ENCODE results near the gene PAQR4.
"Not testable (repeated sequence)": the region's sequence is repeated elsewhere in the genome, so short reads cannot be mapped to it uniquely, and the experiment has no call there.

Gene PAQR4

DNA sequence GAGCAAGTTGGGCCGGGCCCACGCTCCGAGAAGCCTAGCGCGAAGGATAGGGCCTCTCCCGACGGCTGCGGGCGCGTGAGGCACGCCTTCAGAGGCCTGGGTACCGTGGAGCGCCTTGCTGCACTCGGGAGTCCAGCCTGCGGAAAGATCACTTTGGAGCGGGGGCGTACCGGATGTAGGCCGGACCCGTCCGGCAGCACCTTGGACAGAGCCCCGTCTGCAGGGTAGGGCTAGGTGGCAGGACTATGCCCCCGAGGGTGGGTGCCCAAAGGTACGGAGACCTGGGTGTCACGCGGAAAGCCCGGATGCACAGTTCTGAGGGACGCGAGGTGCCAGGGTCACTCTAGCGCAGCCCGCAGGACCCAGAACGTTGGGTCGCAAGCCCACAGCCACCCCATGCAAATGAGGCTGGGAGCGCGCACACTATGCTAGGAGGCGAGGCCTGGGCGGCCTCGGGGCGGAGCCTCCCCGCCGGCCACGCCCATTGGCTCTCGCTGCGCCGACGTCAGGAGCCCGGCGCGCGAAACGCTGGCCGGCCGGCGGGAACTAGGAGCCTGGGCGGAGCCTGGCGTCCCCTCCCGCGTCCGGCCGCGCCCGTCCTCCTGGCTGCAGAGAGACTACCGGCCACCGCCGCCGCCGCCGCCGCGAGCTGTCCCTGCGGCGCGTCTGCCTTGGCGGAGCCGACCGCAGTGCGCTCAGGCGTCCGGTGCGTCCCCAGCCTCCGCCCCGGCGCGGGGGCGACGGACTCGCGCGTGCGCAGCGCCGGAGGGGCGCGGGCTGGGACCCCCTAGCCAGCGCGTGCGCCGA, at the start of gene PAQR4:
Gene PAQR4, plus strand, starts transcription at position 611 of the 807 bp plus-strand sequence. CDS start 327 bp downstream, outside the sequence.
- peak; percentile 84 for DNase-seq

DNA sequence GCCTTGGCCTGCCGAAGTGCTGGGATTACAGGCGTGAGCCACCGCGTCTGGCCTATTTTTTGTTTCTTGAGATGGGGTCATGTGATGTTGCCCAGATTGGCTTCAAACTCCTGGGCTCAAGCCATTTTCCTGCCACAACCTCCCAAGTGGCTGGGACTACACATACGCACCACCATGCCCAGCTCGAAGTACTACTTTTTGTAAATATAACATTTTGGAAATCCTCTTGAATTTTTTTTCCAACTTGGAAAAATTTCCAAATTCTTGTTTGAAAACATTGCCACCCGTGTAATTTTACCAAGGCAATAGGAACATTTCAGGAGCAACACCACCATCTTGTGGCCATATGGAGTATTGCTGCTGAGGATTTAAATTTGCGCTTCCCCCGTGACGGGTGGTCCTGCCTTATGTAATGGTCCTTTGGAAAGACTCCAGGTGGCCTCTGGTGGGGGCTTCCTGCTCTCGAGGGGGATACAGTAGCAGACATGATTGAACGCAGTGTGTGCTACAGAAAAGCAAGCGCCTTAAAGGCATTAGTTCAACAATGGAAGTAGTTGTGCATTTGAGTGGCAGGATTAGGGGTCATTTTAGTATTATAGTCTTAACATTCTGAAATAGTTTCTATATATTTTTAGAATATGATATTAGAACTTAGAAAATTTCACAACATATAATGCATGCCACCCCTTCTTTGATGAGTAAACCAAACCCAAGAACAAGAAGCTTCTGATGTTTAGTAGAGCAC, 49.5 kb upstream of the PAQR4 start:
- DNase-seq, result peak; percentile 55

DNA sequence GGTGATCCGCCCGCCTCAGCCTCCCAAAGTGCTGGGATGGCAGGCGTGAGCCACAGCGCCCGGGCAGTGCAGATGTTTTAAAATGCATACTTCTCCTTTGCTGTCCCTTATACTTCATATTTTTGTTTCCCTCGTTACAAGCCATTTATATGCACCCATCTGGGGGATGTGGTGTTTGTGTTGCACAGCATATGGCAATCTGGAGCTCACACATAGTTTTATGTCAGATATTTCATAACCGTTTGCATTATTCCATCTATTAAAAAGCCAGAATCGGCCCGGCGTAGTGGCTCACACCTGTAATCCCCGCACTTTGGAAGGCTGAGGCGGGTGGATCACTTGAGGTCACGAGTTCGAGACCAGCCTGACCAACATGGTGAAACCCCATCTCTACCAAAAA, 45.7 kb upstream of the PAQR4 start:
- DNase-seq, result no peak

DNA sequence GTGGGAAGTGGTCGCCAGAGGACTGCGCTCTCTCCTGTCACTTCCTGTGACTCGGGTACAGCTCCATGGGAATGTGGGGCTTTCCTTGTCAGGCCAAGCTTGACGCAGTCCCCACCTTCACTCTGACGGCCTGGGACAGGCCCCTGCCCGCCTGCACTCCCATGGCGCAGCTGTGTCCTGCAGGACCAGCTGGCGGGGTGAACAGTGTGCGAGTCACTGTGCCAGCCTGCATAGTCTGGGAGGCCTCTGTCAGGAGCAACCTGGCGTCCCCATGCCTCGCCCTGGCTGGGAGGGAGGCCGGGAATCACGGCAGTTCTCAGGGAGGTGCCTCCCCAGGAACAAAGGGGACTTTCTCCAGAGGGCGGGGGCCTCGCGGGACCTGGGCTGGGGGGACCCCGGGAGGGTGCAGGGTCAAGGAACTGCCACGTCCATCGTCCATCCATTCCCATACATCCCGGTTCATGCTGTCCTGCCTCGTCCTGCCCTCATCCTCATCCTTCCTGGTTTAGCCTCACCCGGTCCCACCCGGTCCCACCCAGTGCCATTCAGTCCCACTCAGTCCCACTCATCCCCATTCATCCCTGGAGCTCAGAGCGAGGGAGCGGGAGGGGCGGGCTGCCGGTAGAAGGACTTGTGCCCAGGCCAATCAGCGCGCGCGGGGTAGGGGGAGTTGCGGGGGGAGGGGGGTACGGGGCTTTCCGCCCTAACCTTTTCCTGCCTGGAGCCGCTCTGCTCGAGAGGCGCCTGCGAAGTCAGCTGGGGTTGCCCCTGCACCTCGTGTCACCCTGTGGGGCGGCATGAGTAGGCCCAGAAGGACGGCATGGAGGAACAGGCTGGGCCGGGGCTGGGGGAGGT, 44.0 kb upstream of the PAQR4 start:
- DNase-seq, result no peak

DNA sequence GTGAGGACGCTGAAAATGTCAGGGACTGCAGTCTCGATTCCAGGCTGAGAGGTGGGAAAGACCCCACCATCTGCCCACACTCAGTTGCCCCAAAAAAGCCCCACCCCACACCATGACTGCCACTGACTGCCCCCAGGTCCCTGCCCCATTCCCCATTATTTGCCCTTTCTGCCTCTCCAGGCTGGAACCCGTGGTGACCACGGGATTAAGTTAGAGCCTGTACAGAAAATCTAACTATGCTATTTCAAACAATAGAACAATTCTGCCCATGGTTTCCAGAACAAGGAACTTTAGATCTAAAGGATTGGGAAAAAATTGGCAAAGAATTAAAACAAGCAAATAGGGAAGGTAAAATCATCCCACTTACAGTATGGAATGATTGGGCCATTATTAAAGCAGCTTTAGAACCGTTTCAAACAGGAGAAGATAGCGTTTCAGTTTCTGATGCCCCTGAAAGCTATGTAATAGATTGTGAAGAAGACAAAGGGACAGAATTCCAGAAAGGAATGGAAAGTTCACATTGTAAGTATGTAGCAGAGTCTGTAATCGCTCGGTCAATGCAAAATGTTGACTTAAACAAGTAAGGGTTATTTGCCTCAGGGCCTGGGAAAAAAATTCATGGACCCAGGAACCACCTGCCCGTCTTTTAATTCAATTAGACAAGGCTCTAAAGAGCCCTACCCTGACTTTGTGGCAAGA, 43.0 kb upstream of the PAQR4 start:
- DNase-seq, result no peak

DNA sequence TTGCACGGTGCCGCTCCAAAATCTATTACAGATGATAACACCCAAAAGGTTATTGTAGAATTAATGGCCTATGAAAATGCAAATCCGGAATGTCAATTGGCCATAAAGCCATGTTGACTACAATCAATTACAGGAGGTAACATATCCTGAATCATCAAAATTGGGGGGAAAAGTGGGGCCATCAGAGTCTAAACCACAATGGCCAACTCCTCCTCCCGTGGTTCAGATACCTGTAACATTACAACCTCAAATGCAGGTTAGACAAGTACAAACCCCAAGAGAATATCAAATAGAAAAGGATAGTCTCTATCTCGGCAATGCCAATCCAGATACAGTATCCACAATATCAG, 42.5 kb upstream of the PAQR4 start:
- no peak for DNase-seq

DNA sequence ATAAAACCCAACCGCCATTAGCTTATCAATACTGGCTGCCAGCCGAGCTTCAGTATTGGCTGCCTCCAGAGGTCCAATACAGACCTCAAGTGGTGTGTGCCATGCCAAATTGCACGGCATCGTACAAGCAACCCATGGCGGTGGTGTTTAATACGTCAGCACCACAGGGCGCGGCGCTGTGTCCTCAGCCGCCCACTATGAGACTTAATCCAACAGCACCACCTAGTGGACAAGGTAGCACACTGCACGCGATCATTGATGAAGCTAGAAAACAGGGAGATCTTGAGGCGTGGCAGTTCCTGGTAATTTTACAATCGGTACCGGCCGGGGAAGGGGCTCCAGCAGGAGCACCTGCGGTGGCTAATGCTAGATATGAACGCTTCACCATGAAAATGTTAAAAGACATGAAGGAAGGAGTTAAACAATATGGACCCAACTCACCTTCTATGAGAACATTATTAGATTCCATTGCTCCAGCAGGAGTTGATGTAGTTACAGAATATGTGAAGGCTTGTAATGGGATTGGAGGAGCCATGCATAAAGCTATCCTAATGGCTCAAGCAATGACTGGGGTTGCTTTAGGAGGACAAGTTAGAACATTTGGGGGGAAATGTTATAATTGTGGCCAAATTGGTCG, 42.0 kb upstream of the PAQR4 start:
- DNase-seq, result peak; percentile 81

GRCh38 chr16:2928151-2928550, 41.0 kb upstream of the PAQR4 start:
- not testable (repeated sequence) for DNase-seq

GRCh38 chr16:2928796-2929195, 40.4 kb upstream of the PAQR4 start:
- DNase-seq, result no peak

DNA sequence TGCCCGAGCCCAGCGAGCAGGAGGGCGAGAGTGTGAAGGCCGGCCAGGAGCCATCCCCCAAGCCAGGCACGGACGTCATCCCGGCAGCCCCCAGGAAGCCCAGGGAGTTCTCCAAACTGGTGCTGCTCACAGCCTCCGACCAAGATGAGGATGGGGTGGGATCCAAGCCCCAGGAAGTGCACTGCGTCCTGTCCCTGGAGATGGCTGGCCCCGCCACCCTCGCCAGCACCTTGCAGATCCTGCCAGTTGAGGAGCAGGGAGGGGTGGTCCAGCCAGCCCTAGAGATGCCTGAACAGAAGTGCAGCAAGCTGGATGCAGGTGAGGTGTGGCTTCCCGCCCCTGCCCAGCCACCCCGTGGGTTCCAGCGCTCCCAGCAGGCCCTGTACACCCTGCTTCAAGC, 39.5 kb upstream of the PAQR4 start:
- DNase-seq, result no peak

DNA sequence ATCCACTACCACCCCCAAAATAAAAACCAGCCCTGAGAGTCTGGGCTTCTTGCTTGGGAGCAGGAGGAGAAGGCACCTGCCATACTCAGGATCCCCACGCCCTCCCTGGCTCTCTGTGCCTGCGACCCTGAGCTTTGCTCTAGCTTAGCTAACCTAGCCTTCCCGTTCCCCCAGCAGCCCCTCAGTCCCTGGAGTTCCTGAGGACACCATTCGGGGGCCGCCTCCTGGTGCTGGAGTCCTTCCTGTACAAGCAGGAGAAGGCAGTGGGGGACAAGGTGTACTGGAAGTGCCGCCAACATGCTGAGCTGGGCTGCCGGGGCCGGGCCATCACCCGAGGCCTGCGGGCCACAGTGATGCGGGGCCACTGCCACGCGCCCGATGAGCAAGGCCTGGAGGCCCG, 38.9 kb upstream of the PAQR4 start:
- DNase-seq, result no peak

- DNase-seq, result not testable (repeated sequence)
These were observed 37.8 kb upstream of the PAQR4 start for GRCh38 chr16:2931231-2931914.

DNA sequence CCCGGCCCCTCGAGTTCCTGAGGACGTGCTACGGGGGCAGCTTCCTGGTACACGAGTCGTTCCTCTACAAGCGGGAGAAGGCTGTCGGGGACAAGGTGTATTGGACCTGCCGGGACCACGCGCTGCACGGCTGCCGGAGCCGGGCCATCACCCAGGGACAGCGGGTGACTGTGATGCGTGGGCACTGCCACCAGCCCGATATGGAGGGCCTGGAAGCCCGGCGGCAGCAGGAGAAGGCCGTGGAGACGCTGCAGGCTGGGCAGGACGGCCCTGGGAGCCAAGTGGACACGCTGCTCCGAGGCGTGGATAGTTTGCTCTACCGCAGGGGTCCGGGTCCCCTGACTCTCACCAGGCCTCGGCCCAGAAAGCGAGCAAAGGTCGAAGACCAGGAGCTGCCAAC, 36.0 kb upstream of the PAQR4 start:
- DNase-seq, result no peak

- DNase-seq, result no peak
These were observed 35.4 kb upstream of the PAQR4 start for GRCh38 chr16:2933701-2934100.

DNA sequence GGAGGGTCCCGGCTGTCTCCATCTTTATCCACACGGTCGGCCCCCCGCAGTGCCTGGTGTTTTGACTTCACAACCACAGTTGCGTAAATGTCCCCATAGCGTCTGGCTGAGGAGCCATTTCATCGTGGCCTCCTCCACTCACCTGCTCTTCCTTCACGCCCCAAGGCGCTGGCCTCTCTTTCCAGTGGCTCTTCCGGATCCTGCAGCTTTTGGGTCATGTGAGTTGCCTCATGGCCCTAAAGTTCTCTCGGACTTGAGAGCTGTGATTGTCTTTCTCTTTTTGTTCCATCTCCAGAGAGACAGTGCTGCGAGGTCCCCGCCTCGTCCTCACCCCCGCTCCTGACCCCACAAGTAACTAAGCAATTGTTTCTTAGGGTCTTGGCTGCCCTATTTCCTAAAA, 34.7 kb upstream of the PAQR4 start:
- DNase-seq, result no peak

DNA sequence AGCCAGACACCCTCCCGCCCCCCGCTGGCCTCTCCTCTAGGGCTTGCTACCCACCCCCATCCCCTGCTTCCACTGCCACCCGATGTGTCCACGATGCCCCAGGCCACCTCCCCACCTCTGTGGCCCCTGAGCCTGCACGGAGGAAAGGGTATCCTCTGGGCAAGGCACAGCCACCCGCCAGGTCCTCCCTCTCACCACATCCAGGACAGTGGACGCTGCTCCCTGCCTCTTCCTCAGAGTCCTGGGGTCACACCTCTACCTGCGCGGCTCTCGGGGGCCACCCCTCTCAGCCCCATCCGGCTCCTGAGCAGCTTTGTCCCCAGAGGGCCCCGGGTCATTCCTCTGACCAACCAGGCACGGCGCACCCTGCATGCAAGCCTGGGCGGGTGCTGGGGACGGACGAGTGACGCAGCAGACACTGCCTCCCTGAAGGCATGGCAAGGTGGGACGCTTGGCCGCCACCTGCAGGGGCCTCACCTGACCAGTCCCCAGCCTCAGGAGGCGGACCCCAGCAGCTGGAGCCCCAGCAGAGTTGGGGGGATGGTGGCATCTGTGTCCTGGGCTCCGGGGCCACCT, 32.6 kb upstream of the PAQR4 start:
- no peak for DNase-seq

- DNase-seq, result no peak
These were observed 32.0 kb upstream of the PAQR4 start for GRCh38 chr16:2937170-2937569.

DNA sequence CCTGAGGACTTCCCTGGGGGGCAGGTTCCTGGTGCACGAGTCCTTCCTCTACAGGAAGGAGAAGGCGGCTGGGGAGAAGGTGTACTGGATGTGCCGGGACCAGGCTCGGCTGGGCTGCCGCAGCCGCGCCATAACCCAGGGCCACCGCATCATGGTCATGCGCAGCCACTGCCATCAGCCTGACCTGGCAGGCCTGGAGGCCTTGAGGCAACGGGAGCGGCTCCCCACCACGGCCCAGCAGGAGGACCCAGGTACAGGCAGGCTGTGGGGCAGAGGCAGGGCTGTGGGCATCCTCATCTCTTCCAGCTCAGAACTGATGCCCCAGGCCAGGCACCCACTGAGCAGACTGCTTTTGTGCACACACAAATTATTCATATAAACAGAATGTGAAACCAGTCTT, 30.9 kb upstream of the PAQR4 start:
- DNase-seq, result no peak

- DNase-seq, result no peak
These were observed 29.2 kb upstream of the PAQR4 start for GRCh38 chr16:2939968-2940367.

DNA sequence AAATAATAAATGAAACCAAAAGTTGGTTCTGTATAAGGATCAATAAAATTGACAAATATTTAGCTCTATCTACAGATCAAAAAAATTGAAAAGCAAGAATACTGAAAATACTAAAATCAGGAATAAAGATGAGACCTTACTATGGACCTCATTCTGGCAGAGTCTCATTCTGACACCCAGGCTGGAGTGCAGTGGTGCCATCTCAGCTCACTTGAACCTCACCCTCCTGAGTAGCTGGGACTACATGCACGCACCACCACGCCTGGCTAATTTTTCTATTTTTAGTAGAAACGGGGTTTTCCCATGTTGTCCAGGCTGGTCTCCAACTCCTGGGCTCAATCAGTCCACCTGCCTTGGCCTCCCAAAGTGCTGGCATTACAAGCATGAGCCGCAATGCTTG, 27.1 kb upstream of the PAQR4 start:
- DNase-seq, result no peak

- not testable (repeated sequence) for DNase-seq
These were observed 25.4 kb upstream of the PAQR4 start for GRCh38 chr16:2943716-2944115.

All from NCI-H1092 treated with DMSO at 0.1 percent for 48 hours (cell line).